Neural cell (in vitro differentiated cells): ENCODE results near the gene NRP2. TPM values are rescaled to one million over a fixed set of nuclear protein-coding genes. Genes with fewer than 3 reads are reported as not detected.

Experiments
- H2AFZ ChIP-seq: fragments of 200-600, 300-800 bp; sonication (generic), shearing (Covaris generic); 2 replicates; pipeline ENCODE4 v1.6.0; 2014; ENCODE audit warnings: low read depth, mild to moderate bottlenecking, antibody characterized with exemption, low read length, moderate library complexity
- H3F3A ChIP-seq: fragments of 200-600 bp; shearing (Covaris generic); 2 replicates; pipeline ENCODE4 v1.6.1; 2016; ENCODE audit warnings: mild to moderate bottlenecking, moderate library complexity, mixed read lengths, antibody characterized with exemption, low read length; ENCODE audit not compliant: insufficient read depth, poor library complexity, severe bottlenecking
- H3K27ac ChIP-seq: fragments of 200-600, 300-800 bp; sonication (generic), shearing (Covaris generic); 2 replicates; pipeline ENCODE4 v1.5.1; 2014; ENCODE audit warnings: mild to moderate bottlenecking, low read length, moderate library complexity
- H3K27me3 ChIP-seq: fragments of 300-800, 200-600 bp; sonication (generic), shearing (Covaris generic); 2 replicates; pipeline ENCODE4 v1.6.0; 2014; ENCODE audit warnings: mild to moderate bottlenecking, low read depth, low read length, moderate library complexity; ENCODE audit not compliant: insufficient read depth
- H3K36me3 ChIP-seq: fragments of 300-800, 200-600 bp; sonication (generic), shearing (Covaris generic); 2 replicates; pipeline ENCODE4 v1.5.1; 2014; ENCODE audit warnings: mild to moderate bottlenecking, antibody characterized with exemption, low read length, moderate library complexity; ENCODE audit not compliant: insufficient read depth
- H3K4me2 ChIP-seq: fragments of 300-800, 200-600 bp; sonication (generic), shearing (Covaris generic); 2 replicates; pipeline ENCODE4 v1.6.0; 2014; ENCODE audit warnings: mild to moderate bottlenecking, low read length
- H3K4me3 ChIP-seq: fragments of 300-800, 200-600 bp; sonication (generic), shearing (Covaris generic); 2 replicates; pipeline ENCODE4 v1.5.1; 2014; ENCODE audit warnings: mild to moderate bottlenecking, low read length, moderate library complexity
- H3K79me2 ChIP-seq: fragments of 200-600 bp; shearing (Covaris generic); replicated peaks from 2 replicates; pipeline ENCODE4 v1.6.0; 2014; ENCODE audit warnings: mild to moderate bottlenecking, low read length, moderate library complexity; ENCODE audit not compliant: insufficient read depth
- H3K9ac ChIP-seq: fragments of 300-800, 200-600 bp; sonication (generic), shearing (Covaris generic); 2 replicates; pipeline ENCODE4 v1.6.1; 2016; ENCODE audit warnings: mild to moderate bottlenecking, low read length, mixed read lengths
- H3K9me2 ChIP-seq: fragments of 200-600 bp; shearing (Covaris generic); 2 replicates; pipeline ENCODE4 v1.6.1; 2016; ENCODE audit warnings: mild to moderate bottlenecking, low read length, mixed read lengths; ENCODE audit not compliant: insufficient read depth
- H3K9me3 ChIP-seq: fragments of 200-600, 300-800 bp; sonication (generic), shearing (Covaris generic); 2 replicates; pipeline ENCODE4 v1.6.1; 2016; ENCODE audit warnings: mild to moderate bottlenecking, mixed run types, low read length, moderate library complexity, mixed read lengths
- H4K20me1 ChIP-seq: fragments of 200-600 bp; shearing (Covaris generic); 2 replicates; pipeline ENCODE4 v1.6.1; 2016; ENCODE audit warnings: mild to moderate bottlenecking, mixed run types; ENCODE audit not compliant: insufficient read depth
- EP300 ChIP-seq: fragments of 450-650 bp; conservative IDR thresholded peaks from 2 replicates; pipeline ENCODE4 v1.6.1; 2014; ENCODE audit warnings: antibody characterized with exemption, mild to moderate bottlenecking, moderate library complexity; ENCODE audit not compliant: poor library complexity, severe bottlenecking
- EZH2 ChIP-seq: fragments of 200-600, 300-800 bp; shearing (Covaris generic), sonication (generic); IDR thresholded peaks from 2 replicates; pipeline ENCODE4 v1.6.1; 2014; ENCODE audit warnings: antibody characterized with exemption, low read length, borderline replicate concordance, mild to moderate bottlenecking; ENCODE audit not compliant: insufficient read depth, poor library complexity, severe bottlenecking
- MXI1 ChIP-seq: fragments of 450-650 bp; conservative IDR thresholded peaks from 2 replicates; pipeline ENCODE4 v1.6.1; 2014; ENCODE audit warnings: antibody characterized with exemption, mild to moderate bottlenecking; ENCODE audit not compliant: poor library complexity, severe bottlenecking
- POLR2AphosphoS5 ChIP-seq: IDR thresholded peaks from 2 replicates; pipeline ENCODE4 v1.6.1; 2012
- RAD21 ChIP-seq: fragments of 450-650 bp; conservative IDR thresholded peaks from 2 replicates; pipeline ENCODE4 v1.6.1; 2014; ENCODE audit warnings: antibody characterized with exemption, mild to moderate bottlenecking, moderate library complexity
- SMC3 ChIP-seq: fragments of 450-650 bp; conservative IDR thresholded peaks from 2 replicates; pipeline ENCODE4 v1.6.1; 2014; ENCODE audit warnings: antibody characterized with exemption, mild to moderate bottlenecking, moderate library complexity; ENCODE audit not compliant: poor library complexity
- TAF1 ChIP-seq: IDR thresholded peaks from 2 replicates; pipeline ENCODE4 v1.6.1; 2012; ENCODE audit warnings: low read depth
- polyA plus RNA-seq: library from polyadenylated mRNA; depleted of rRNA; stranded (reverse); fragments of >200 nt; gene quantifications from 2 replicates; pipeline ENCODE4 v1.2.3, GENCODE V29; 2014
- TF ChIP-seq, protein P1 (sequence below): fragments of 450-650 bp; IDR thresholded peaks from 2 replicates; pipeline ENCODE4 v1.5.1; 2014; ENCODE audit warnings: antibody characterized with exemption, mild to moderate bottlenecking, moderate library complexity; ENCODE audit not compliant: poor library complexity, severe bottlenecking
- TF ChIP-seq, protein P2 (sequence below): IDR thresholded peaks from 2 replicates; pipeline ENCODE4 v1.6.1; 2012; ENCODE audit warnings: borderline replicate concordance

NRP2 gene
- polyA plus RNA-seq, 1 donor from 2014 or later = 30.2 TPM

DNA sequence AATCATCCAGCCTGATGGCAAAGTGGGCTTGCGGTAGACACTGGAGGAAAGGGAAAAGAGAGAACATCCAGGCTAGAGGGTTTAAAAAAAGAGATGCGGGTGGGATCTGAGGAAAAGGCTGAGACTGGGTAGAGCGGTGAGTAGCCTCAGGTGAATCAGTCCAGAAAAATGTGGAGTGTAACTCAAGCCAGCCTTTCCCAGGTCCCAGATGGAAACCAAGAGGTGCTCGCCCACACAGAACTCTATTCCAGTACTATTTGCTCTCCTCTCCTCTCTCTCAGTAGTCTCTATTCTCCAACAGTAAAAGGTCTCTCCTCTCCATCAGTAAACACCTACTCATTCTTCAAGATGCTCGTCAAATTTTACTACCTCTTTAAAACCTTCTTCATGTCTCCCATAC lies 38.3 kb upstream of the NRP2 start:
- no peaks in the 10 kb centered on the region for H4K20me1 ChIP-seq
- TF ChIP-seq TAF1 = no peak
- no peaks in the 10 kb centered on the region for H3K36me3 ChIP-seq
- no peaks in the 10 kb centered on the region for H3K79me2 ChIP-seq
- H3F3A ChIP-seq = no peaks in the 10 kb centered on the region
- H3K27me3 ChIP-seq = no peaks in the 10 kb centered on the region
- H3K9ac ChIP-seq = no peak overlapping the region
- no peak overlapping the region for H2AFZ ChIP-seq
- no peak overlapping the region for H3K4me3 ChIP-seq
- H3K27ac ChIP-seq = no peak overlapping the region
- no peaks in the 10 kb centered on the region for H3K9me2 ChIP-seq
- no peak overlapping the region for H3K4me2 ChIP-seq
- no peaks in the 10 kb centered on the region for H3K9me3 ChIP-seq

DNA sequence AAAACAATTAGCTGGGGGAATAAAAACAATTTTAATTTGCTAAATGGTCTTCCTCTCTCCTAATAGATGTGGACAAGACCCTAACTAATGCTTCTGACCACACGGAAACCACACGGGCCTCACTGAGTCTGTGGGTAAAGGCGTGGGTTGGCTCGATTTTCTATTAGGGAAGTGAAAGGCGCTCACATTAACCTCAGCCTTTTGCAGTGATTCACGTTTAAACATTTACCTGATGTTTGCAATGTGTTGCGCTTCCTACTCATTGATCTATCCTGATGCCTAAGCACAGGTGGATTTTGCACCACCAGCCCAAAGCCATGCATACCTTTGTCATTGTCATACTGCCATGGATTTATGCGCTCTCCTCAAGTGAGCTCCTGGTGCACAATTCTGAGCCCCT lies 35.6 kb upstream of the NRP2 start:
- H3K79me2 ChIP-seq = no peaks in the 10 kb centered on the region
- no peak overlapping the region for H3K4me3 ChIP-seq
- TF ChIP-seq RAD21 (no peak), POLR2AphosphoS5 (no peak), MXI1 (no peak), SMC3 (no peak), TAF1 (no peak), EZH2 (no peak), EP300 (no peak)
- TF ChIP-seq, protein P1, sequence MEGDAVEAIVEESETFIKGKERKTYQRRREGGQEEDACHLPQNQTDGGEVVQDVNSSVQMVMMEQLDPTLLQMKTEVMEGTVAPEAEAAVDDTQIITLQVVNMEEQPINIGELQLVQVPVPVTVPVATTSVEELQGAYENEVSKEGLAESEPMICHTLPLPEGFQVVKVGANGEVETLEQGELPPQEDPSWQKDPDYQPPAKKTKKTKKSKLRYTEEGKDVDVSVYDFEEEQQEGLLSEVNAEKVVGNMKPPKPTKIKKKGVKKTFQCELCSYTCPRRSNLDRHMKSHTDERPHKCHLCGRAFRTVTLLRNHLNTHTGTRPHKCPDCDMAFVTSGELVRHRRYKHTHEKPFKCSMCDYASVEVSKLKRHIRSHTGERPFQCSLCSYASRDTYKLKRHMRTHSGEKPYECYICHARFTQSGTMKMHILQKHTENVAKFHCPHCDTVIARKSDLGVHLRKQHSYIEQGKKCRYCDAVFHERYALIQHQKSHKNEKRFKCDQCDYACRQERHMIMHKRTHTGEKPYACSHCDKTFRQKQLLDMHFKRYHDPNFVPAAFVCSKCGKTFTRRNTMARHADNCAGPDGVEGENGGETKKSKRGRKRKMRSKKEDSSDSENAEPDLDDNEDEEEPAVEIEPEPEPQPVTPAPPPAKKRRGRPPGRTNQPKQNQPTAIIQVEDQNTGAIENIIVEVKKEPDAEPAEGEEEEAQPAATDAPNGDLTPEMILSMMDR = no peak
- TF ChIP-seq, protein P2, sequence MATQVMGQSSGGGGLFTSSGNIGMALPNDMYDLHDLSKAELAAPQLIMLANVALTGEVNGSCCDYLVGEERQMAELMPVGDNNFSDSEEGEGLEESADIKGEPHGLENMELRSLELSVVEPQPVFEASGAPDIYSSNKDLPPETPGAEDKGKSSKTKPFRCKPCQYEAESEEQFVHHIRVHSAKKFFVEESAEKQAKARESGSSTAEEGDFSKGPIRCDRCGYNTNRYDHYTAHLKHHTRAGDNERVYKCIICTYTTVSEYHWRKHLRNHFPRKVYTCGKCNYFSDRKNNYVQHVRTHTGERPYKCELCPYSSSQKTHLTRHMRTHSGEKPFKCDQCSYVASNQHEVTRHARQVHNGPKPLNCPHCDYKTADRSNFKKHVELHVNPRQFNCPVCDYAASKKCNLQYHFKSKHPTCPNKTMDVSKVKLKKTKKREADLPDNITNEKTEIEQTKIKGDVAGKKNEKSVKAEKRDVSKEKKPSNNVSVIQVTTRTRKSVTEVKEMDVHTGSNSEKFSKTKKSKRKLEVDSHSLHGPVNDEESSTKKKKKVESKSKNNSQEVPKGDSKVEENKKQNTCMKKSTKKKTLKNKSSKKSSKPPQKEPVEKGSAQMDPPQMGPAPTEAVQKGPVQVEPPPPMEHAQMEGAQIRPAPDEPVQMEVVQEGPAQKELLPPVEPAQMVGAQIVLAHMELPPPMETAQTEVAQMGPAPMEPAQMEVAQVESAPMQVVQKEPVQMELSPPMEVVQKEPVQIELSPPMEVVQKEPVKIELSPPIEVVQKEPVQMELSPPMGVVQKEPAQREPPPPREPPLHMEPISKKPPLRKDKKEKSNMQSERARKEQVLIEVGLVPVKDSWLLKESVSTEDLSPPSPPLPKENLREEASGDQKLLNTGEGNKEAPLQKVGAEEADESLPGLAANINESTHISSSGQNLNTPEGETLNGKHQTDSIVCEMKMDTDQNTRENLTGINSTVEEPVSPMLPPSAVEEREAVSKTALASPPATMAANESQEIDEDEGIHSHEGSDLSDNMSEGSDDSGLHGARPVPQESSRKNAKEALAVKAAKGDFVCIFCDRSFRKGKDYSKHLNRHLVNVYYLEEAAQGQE = no peak
- H3K9me2 ChIP-seq = no peaks in the 10 kb centered on the region
- no peak overlapping the region for H3K4me2 ChIP-seq
- no peaks in the 10 kb centered on the region for H3F3A ChIP-seq
- no peak overlapping the region for H3K27ac ChIP-seq
- H3K9me3 ChIP-seq = no peaks in the 10 kb centered on the region
- H2AFZ ChIP-seq = no peak overlapping the region
- no peaks in the 10 kb centered on the region for H3K36me3 ChIP-seq
- H3K27me3 ChIP-seq = no peaks in the 10 kb centered on the region
- H3K9ac ChIP-seq = no peak overlapping the region
- no peaks in the 10 kb centered on the region for H4K20me1 ChIP-seq

DNA sequence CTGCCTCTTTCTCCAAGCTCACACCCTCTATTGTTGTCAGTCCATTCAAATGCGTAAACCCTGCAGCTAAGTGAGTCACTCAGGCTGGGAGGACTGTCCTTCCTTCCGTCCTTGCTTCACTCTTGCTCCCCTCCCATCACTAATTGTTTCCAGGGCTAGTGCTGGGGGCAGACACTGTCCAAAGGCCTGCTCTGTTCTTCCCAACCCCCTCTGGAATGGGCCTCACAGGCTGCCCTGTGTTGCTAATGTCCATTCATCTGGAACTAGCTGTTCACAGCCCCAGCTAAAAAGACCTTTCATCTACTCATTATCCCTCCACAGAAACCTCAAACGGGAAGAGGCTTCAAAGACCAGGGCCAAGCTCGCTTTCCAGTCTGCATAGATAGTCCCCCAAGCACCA lies 31.9 kb upstream of the NRP2 start:
- no peaks in the 10 kb centered on the region for H3K9me2 ChIP-seq
- H3K79me2 ChIP-seq = no peaks in the 10 kb centered on the region
- no peaks in the 10 kb centered on the region for H3F3A ChIP-seq
- no peaks in the 10 kb centered on the region for H3K36me3 ChIP-seq
- no peak overlapping the region for H3K4me2 ChIP-seq
- H3K4me3 ChIP-seq = no peak overlapping the region
- H3K9me3 ChIP-seq = no peaks in the 10 kb centered on the region
- H3K27me3 ChIP-seq = no peaks in the 10 kb centered on the region
- H2AFZ ChIP-seq = no peak overlapping the region
- H3K9ac ChIP-seq = no peak overlapping the region
- no peak for TF ChIP-seq RAD21
- H3K27ac ChIP-seq = no peak overlapping the region
- H4K20me1 ChIP-seq = no peaks in the 10 kb centered on the region
